Activated CD4-positive, alpha-beta T cell treated with anti-CD3 and anti-CD28 coated beads, Interleukin-2, amount 50 U/mL, for 16 hours (primary cell): ENCODE measurements around the gene CCDC117.

Source experiments
- DNase-seq: peaks from one replicate; pipeline ENCODE4 v3.0.0-alpha.2; 2020

The CCDC117 gene

GRCh38 chr22:28769394-28770085 is 3.0 kb upstream of the CCDC117 start:
- no peak for DNase-seq

GRCh38 chr22:28771195-28771791 is 1.2 kb upstream of the CCDC117 start:
- DNase-seq, result no peak

GRCh38 chr22:28773461-28773867 is 969 bp downstream of the CCDC117 start:
- DNase-seq, result peak; percentile 79

GRCh38 chr22:28774378-28774777 is 1.9 kb downstream of the CCDC117 start:
- DNase-seq, result no peak

DNA sequence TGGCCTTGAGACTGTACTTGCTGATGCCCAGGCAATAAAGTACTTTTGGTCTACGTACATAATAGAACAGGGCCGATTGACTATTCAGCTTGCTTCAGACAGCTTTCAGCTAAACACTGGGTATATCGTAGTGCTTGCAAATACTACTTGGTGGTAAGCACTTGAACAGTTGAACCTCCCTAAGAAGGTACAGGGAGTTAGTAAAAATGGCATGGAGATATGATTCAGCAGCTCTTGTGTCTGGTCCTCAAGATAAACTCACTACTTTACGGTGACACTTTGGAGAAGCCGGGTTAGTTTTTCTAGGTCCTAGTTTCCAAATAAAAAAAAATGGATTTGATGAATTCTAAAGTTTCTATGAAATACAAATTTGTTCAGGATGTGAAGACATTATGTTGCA is 7.3 kb downstream of the CCDC117 start:
- no peak for DNase-seq

- no peak for DNase-seq
These were observed 7.8 kb downstream of the CCDC117 start for GRCh38 chr22:28780296-28780695.

DNA sequence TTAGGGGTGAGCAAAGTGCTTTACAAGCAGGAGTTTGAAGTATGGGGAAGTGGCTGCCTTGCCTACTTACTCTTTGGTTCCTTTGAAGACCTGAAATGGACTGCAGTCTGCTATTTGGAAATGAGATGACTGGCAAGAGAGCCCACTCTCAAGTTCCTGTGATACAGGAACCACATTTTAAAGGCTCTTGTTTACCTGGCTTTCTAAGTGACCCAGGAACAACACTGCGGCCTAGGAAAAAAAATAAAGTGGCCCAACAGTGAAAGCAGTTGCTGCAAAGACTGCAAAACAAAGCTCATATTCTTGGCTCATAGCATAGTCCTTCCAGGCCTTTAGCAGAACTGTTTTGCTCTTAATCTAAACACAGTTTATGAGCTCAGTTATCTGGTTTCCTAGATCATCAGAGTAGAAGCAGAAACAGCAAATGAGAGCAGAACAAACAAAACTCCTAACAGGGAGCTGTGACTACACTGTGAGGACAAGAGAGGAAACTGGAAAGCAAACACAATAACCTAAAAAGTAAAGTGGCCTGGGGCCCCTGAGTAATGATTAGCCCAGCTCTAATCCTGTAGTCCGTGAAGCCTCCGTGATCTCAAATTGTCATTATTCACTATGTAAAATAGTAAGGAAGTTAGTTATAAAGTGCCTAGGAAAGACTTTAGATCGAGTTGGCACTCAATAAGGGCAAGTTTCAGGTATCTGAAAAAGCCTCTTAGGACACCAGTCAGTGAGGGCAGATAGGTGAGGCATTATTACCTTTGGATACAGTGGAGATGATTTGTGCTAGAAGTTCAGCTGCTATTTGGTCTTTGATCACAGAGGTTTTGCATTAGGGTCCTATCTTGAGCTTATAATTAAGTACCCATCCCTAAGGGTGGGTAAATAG is 11.5 kb downstream of the CCDC117 start:
- DNase-seq, result no peak

DNA sequence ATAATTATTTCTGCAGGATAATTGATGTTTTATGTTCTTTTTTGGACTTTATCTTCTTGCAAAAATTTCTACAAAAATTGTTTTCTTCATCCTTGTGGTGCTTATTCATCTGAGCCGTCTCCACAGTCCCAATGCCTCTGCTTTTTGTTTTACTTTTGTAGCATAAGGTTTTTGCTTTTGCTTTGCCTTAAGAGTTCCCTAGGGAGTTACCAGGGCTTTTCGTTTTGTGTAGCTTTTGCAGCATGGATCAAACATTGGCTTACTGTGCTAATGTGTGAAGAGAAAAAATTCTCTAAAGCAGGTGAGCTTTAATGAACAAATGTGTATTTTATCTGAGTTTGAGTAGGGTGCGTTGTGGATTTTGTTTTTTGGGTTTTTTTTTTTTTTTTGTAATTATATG is 16.1 kb downstream of the CCDC117 start:
- no peak for DNase-seq

DNA sequence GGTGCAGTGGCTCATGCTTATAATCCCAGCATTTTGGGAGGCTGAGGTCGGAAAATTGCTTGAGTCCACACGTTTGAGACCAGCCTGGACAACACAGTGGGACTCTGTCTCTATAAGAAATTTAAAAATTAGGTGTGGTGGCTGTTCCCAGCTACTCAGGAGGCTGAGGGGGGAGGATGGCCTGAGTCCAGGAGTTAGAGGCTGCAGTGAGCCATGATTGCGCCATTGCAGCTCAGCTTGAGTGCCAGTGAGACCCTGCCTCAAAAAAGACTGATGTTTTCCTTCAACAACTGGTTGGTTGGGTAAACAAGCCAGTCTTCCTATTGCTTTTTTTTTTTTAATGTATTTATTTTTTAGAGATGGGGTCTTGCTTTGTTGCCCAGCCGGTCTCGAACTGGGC is 18.6 kb downstream of the CCDC117 start:
- DNase-seq, result no peak

- peak; percentile 60 for DNase-seq
These were observed 19.5 kb downstream of the CCDC117 start for GRCh38 chr22:28791841-28792490.

DNA sequence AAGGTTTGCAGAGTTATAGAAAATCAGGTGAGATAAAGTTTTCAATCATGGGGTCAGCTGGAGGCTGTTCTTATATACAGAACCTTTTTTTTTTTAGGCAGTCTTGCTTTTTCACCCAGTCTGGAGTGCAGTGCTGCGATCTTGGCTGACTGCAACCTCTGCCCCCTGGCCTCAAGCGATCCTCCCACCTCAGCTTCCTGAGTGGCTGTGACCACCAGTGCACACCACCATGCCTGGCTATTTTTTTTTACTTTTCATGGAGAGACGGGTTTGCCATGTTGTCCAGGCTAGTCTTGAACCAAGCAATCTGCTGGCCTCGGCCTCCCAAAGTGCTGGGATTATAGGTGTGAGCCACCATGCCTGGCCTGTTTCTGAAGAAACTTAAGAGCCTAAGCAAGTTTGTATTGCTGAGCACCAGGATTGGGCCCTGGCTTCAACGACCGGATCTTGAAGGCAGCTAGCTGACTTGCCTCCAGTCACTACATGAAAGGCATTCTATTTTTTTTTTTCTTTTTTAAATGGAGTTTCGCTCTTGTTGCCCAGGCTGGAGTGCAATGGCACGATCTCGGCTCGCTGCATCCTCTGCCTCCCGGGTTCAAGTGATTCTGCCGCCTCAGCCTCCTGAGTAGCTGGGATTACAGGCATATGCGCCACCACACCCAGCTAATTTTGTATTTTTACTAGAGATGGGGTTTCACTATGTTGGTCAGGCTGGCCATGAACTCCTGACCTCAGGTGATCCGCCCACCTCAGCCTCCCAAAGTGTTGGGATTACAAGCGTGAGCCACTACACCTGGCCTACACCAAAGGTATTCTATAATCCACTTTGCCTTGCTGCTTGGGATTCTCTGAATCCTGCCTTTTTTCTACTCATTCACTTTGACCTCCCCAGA is 20.2 kb downstream of the CCDC117 start:
- DNase-seq, result no peak

- no peak for DNase-seq
These were observed 21.6 kb downstream of the CCDC117 start for GRCh38 chr22:28793976-28794584.

DNA sequence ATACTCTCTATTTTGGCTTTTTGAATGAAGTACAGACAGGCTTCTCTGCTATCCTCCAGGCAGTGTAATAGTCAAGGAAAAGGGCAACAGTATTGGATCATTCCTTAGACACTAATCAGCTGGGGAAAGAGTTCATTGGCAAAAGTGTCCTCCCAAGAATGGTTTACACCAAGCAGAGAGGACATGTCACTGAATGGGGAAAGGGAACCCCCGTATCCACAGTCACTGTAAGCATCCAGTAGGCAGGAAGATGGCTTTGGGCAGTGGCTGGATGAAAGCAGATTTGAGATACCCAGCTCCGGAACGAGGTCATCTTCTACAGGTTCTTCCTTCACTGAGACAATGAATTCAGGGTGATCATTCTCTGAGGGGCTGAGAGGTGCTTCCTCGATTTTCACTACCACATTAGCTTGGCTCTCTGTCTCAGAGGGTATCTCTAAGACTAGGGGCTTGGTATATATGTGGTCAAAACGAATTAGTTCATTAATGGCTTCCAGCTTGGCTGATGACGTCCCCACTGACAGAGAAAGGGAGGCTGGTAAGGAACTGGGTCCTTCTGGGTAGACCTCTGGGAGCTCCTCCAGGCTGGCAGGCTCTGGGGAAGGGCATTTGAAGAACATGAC is 22.7 kb downstream of the CCDC117 start:
- no peak for DNase-seq

DNA sequence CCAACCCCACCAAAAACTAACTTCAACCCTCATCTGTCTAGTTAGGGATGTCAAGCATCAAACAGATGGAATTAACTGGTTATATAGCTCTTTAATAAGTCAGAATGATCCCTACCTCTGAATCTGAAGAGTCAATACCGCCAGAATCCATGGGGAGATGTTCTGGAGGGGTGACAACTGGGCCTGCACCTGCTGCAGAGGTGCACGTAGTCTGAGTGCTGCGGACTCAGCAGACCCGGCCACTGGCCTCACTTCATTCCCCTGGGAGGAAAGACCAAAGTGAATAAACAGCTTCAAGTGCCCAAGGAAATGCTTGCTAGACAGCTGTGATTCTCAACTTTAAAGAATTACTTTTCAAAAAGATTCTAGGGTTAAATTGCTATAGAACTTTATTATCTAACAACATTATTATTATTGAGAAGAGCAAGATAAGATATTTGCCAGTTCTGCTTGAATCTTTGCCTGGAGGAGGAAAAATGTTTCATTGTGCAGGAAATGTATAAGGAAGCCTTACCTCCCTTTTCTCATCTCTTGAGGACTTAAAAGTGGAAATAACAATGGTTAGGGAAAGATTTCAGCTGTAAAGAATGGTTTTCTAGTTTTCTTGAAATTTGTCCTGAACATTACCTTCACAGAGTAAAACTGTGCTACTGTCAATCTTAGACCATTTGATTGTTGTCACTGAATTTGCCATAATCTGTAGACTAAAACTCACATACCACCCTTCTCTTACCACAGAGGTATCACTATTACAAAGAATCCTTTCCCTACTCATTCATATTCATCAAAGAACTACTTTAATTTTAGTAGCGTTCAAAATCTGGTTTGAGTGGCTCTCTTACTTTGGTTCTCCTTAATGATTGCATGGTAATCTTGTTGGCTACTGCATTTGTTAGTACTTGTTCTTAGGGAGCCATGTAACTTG is 23.7 kb downstream of the CCDC117 start:
- DNase-seq, result no peak

- DNase-seq, result peak; percentile 83
These were observed 26.5 kb downstream of the CCDC117 start for GRCh38 chr22:28798810-28799605.

GRCh38 chr22:28799606-28800307 is 27.3 kb downstream of the CCDC117 start:
- peak; percentile 30 for DNase-seq

DNA sequence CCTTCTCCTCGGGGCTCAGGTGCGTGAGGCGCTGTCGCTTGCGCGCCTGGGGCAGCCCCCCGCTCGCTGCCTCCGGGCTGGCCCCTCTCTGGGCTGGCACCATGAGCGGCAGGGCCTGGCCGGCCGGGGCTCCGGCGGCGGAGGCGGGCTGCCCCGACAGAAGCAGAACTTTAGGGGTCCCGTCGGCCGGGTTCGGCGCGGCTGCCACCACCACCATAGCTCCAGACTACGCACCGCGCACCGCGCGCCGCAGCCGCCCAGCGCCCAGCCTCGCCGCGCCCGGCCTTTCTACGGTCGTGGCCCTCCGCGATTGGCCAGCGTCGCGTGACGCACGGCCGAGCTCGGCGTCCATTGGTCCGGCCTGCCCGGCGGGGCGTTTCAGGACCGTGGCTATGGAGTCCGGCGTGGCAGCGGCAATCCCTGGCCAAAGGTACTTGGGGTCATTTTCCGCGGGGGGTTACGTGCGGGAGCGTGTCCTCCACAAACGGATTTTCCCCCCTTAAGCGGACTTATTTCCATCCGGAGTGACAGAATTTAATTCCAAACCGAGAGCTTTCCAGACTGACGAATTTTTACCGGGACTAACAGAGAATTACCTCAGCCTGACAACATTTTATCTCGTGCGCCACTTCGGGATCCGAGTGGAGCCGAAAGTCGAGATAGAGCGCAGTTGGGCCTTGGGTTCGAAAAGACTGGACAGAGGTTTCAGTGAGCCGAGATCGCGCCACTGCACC is 28.0 kb downstream of the CCDC117 start, which contains the start of gene XBP1:
Gene XBP1 (minus strand): TSS at position 262 of the 734 bp plus-strand sequence.
- DNase-seq, result peak; percentile 93
